ENCODE data around the gene DCC. TPM values are rescaled to one million over a fixed set of nuclear protein-coding genes. Genes with fewer than 3 reads are reported as not detected.

DCC gene
- total and polyA plus RNA-seq, 2 of the 8 experiments (the other 6 are each of a cell fraction or from before 2014, with no cell fraction given) = 0.14 to 1.4 TPM

DNA sequence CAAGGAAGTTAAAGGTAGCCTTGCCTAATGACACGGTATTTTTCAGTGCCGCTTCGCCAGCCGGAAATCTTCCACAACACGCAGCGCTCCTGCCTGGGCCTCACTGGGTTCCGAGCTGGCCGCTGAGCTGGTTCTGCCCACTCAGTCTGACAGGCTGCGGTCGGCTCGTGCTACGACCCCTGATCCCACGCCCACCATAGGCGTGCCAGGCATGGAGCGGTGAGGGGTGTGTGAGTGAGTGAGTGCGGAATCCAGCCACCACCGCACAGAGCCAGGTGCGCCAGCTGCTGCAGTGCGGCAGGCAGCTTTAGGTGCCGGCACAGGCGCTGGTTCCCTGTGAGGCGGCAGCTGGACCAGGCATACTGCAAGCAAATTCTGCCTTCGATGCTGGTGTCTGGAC is 407.9 kb downstream of the DCC start:
- Histone ChIP-seq H2BK5ac (ENCODE audit: low read depth, low read length) (0 out of 2 replicates have a peak overlapping the region, but pooled peaks have one; percentile 37), H4K8ac (ENCODE audit: extremely low read depth, insufficient read depth, low read length) (0 out of 2 replicates have a peak overlapping the region, but pooled peaks have one; percentile 59), H3K4me3 (ENCODE audit: extremely low read depth in 1 of 4, insufficient read depth in 2 of 4, low read depth in 3 of 4, low read length in 4 of 4) (no peak overlapping the region), H2BK20ac (ENCODE audit: low read length) (no peak overlapping the region), H4K91ac (replicated peaks; ENCODE audit: insufficient read length, low read length) (no peak overlapping the region), H2AK5ac (ENCODE audit: low read depth, low read length) (no peak overlapping the region), H2BK120ac (replicated peaks; ENCODE audit: low read depth, low read length) (no peak overlapping the region), H3K18ac (ENCODE audit: extremely low read depth, low read length) (no peak overlapping the region), H3K36me3 (ENCODE audit: control insufficient read depth in 2 of 4, insufficient read depth in 4 of 4, low read length in 3 of 4) (no peaks in the 10 kb centered on the region), H2BK15ac (ENCODE audit: low read length) (no peak overlapping the region), H2BK12ac (ENCODE audit: low read depth, low read length) (no peak overlapping the region; the same call in 1 of the 2 replicates), H3K14ac (ENCODE audit: insufficient read length) (no peak overlapping the region), H3K9me3 (ENCODE audit: insufficient read depth in 2 of 2, low read depth in 1 of 2, low read length in 1 of 2) (no peaks in the 10 kb centered on the region), H4K5ac (ENCODE audit: insufficient read length, low read depth, low read length) (no peak overlapping the region), H3K56ac (replicated peaks; ENCODE audit: insufficient read length, low read depth, low read length) (no peak overlapping the region), H3K27me3 (replicated peaks in 1 of 4; ENCODE audit: control insufficient read depth in 3 of 4, extremely low read depth in 1 of 4, insufficient read depth in 3 of 4, low read length in 3 of 4) (no peaks in the 10 kb centered on the region), H3K9ac (replicated peaks in 1 of 4; ENCODE audit: extremely low read depth in 1 of 4, low read depth in 3 of 4, low read length in 3 of 4) (no peak overlapping the region), H4K20me1 (replicated peaks in 1 of 2; ENCODE audit: control insufficient read depth in 1 of 2, insufficient read depth in 2 of 2, low read length in 2 of 2) (no peaks in the 10 kb centered on the region), H3K4me1 (replicated peaks in 1 of 4; ENCODE audit: control insufficient read depth in 3 of 4, insufficient read depth in 4 of 4, low read length in 3 of 4) (no peaks in the 10 kb centered on the region), H3K79me1 (ENCODE audit: low read depth, low read length) (no peaks in the 10 kb centered on the region), H2AFZ (ENCODE audit: low read length) (0 out of 2 replicates have a peak overlapping the region, but pooled peaks have one; percentile 4), H3K23me2 (ENCODE audit: low read depth, low read length) (no peaks in the 10 kb centered on the region), H3K4me2 (ENCODE audit: insufficient read depth in 1 of 2, low read depth in 2 of 2, low read length in 2 of 2) (no peak overlapping the region), H3K79me2 (ENCODE audit: control insufficient read depth in 1 of 2, insufficient read depth in 2 of 2, low read length in 2 of 2) (no peaks in the 10 kb centered on the region), H3K23ac (ENCODE audit: insufficient read length) (no peak overlapping the region), H3K4ac (replicated peaks; ENCODE audit: insufficient read length, low read depth, low read length) (no peak overlapping the region), H3K27ac (ENCODE audit: low read depth, low read length) (no peak overlapping the region)
- FAIRE-seq = no peak
- TF ChIP-seq, protein P1, sequence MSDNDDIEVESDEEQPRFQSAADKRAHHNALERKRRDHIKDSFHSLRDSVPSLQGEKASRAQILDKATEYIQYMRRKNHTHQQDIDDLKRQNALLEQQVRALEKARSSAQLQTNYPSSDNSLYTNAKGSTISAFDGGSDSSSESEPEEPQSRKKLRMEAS (IDR thresholded peaks at IDR 0.05) = no peak
- no peak for TF ChIP-seq SP2 (IDR thresholded peaks at IDR 0.05; ENCODE audit: low read length)
- TF ChIP-seq PHF8 (conservative IDR thresholded peaks at IDR 0.05; ENCODE audit: low read depth, low read length) = no peak
- no peak for TF ChIP-seq SIRT6 (IDR thresholded peaks at IDR 0.05; ENCODE audit: low read length)
- TF ChIP-seq, protein P2, sequence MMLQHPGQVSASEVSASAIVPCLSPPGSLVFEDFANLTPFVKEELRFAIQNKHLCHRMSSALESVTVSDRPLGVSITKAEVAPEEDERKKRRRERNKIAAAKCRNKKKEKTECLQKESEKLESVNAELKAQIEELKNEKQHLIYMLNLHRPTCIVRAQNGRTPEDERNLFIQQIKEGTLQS (IDR thresholded peaks at IDR 0.05; ENCODE audit: insufficient read depth, low read depth, low read length) = no peak
- no peak for TF ChIP-seq CEBPB (IDR thresholded peaks at IDR 0.05; ENCODE audit: low read depth, low read length)
- no peak for TF ChIP-seq BRCA1 (IDR thresholded peaks at IDR 0.05; ENCODE audit: low read depth, low read length)
- no peak for TF ChIP-seq SUZ12 (IDR thresholded peaks at IDR 0.05; ENCODE audit: low read length)
- TF ChIP-seq NANOG (IDR thresholded peaks at IDR 0.05; ENCODE audit: insufficient read depth, low read depth, low read length, poor library complexity, severe bottlenecking) = no peak
- no peak for TF ChIP-seq CBX8 (IDR thresholded peaks at IDR 0.05; ENCODE audit: borderline replicate concordance, low read depth, low read length)
- no peak for TF ChIP-seq SIN3A (conservative IDR thresholded peaks at IDR 0.05 in 1 of 2, IDR thresholded peaks at IDR 0.05 in 1 of 2; ENCODE audit: low read depth in 1 of 2, low read length in 2 of 2)
- no peak for TF ChIP-seq CBX5 (IDR thresholded peaks at IDR 0.05; ENCODE audit: low read depth, low read length)
- CTCF ChIA-PET (ENCODE audit: partially characterized antibody) = no interaction called here
- POLR2A ChIA-PET (ENCODE audit: partially characterized antibody) = no interaction called here
- WGBS, 2 experiments (ENCODE audit: extremely low coverage in 1 of 2, insufficient coverage in 1 of 2, insufficient read length in 1 of 2, insufficient replicate concordance in 2 of 2, low coverage in 1 of 2, low lambda C conversion rate in 2 of 2, missing lambda C conversion rate in 1 of 2) = 93% methylated on average over 23 of the region's 23 CpGs; no CpG with 5 or more reads in 1 of the 2 experiments
- no peak for DNase-seq (ENCODE audit: low read depth in 1 of 2, low spot score in 2 of 2)

Measured in H1 (cell line).